Activated T-cell treated with anti-CD3 and anti-CD28 coated beads, Interleukin-2, amount 50 U/mL, for 24 hours (primary cell): ENCODE measurements around the gene TBC1D22A.

Source experiments
- DNase-seq: peaks from one replicate; pipeline ENCODE4 v3.0.0-alpha.2; 2020
- H3K27ac Mint-ChIP-seq: 2 replicates; pipeline ENCODE4 v1.8.0; 2020; ENCODE audit warnings: mild to moderate bottlenecking, mixed read lengths
- H3K27me3 Mint-ChIP-seq: 2 replicates; pipeline ENCODE4 v1.8.0; 2020; ENCODE audit warnings: mixed read lengths
- H3K36me3 Mint-ChIP-seq: 2 replicates; pipeline ENCODE4 v1.8.0; 2020; ENCODE audit warnings: low read depth, mixed read lengths
- H3K4me1 Mint-ChIP-seq: 2 replicates; pipeline ENCODE4 v1.8.0; 2020; ENCODE audit warnings: low read depth, mixed read lengths
- H3K4me3 Mint-ChIP-seq: 2 replicates; pipeline ENCODE4 v1.8.0; 2020; ENCODE audit warnings: mild to moderate bottlenecking, moderate library complexity, mixed read lengths
- H3K9me3 Mint-ChIP-seq: 2 replicates; pipeline ENCODE4 v1.8.0; 2020; ENCODE audit warnings: mixed read lengths

TBC1D22A gene

DNA sequence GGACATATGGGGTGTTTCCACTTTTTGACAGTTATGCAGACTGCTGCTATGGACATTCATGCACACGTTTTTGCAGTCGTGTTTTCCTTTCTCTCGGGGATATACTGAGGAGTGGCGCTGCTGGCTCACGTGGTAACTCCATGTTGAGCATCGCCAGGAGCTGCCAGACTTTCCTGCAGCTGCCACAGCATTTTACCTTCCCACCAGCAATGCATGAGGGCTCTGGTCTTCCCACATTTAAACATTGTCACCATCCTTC, 95.4 kb downstream of the TBC1D22A start:
- H3K27ac Mint-ChIP-seq, result no peak overlapping the region
- peaks cover 22% of the 10 kb centered on the region for H3K4me1 Mint-ChIP-seq

DNA sequence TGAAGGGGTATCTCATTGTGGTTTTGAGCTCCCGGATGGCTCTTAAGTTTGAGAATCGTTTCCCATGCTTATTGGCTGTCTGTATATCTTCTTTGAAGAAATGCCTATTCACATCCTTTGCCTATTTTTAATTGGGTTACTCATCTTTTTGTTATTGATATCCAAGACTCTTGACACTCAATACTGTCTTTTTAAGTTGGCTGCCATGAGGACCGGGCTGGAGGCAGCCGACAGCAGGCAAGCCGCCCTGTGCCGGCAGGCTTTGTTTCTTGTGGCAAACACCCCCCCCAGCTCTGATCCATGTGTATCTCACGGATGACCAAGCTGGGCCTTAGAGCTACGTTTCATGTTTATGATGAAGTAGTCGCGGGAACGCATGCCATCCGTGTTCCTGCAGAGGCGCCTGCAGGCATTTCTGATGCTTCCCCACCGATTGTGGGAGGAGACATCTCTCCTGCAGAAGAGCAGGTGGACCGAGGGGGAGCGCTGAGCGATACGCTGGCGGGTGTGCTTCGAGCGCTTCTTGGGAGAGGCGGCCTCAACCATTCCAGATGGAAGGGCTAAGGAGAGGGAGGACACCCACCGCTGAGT, 95.8 kb downstream of the TBC1D22A start:
- no peak for DNase-seq
- H3K9me3 Mint-ChIP-seq, result no peaks in the 10 kb centered on the region
- no peak overlapping the region for H3K27ac Mint-ChIP-seq
- peaks cover 19% of the 10 kb centered on the region for H3K36me3 Mint-ChIP-seq
- peaks cover 21% of the 10 kb centered on the region for H3K4me1 Mint-ChIP-seq
- no peak overlapping the region for H3K4me3 Mint-ChIP-seq
- H3K27me3 Mint-ChIP-seq, result no peaks in the 10 kb centered on the region

More for the DNA sequence above, 95.4 kb downstream of the TBC1D22A start:
- Mint-ChIP-seq H3K36me3 (peaks cover 20% of the 10 kb centered on the region), H3K4me3 (no peak overlapping the region), H3K9me3 (no peaks in the 10 kb centered on the region), H3K27me3 (no peaks in the 10 kb centered on the region)
- no peak for DNase-seq

DNA sequence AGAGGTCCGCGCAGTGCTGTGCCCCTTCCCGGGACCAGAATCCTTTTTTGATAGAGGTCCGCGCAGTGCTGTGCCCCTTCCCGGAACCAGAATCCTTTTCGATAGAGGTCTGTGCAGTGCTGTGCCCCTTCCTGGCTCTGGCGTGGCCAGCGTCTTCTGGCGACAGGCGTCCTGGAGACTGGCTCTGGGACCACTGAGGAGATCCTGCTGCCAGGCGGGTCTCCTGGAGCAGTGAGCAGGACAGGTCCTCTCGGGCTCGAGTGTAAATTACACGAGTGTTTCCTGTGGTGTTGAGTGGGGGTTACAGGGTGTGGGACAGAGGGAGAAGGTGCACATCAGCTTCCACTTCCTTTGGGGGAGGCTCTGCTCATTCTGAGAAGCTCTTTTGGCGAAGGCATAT, 98.1 kb downstream of the TBC1D22A start:
- H3K9me3 Mint-ChIP-seq, result no peaks in the 10 kb centered on the region
- no peak overlapping the region for H3K27ac Mint-ChIP-seq
- H3K4me3 Mint-ChIP-seq, result no peak overlapping the region
- peaks cover 7% of the 10 kb centered on the region for H3K4me1 Mint-ChIP-seq
- H3K36me3 Mint-ChIP-seq, result peaks cover 29% of the 10 kb centered on the region
- no peaks in the 10 kb centered on the region for H3K27me3 Mint-ChIP-seq
- no peak for DNase-seq

DNA sequence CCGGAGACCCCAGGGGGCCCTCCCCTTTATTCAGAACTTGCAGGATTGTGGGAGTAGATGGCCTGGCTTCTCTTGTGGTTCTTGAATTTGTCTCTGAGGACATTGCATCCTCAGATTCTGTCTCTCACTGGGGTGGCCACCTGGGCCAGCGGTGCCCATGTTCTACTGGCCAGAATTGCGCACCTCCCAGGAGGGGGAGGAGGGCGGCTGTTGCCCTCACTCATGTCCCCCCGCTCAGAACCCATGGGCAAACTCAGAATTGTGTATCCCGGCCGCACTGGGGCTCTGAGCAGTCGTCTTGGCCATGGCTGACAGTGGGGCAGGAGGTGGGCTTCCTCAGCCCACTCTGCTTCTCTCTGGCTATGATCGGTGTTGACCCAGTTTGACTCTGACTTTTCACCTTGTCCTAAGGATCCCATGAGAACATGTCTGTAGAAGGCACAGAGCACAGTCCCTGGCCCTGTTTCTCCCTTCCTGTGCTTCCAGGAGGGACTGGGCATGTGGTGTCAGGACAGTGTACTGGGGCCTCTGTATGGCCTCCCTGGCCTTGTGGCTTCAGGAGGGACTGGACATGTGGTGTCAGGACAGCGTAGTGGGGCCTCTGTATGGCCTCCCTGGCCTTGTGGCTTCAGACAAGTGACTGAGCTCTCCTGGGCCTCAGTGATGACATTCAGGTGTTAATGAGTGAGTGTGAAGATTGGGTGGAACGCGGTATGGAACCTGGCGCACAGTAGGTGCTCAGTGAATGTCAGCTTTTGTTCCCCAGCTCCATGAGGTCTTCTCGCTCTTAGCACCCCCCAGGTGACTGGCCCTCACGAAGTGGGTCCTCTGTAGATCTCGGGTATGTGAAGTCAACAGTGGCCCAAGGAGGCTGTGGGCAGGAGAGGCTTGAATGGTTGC, 99.3 kb downstream of the TBC1D22A start:
- H3K36me3 Mint-ChIP-seq, result peaks cover 40% of the 10 kb centered on the region
- H3K4me1 Mint-ChIP-seq, result peaks cover 7% of the 10 kb centered on the region
- no peaks in the 10 kb centered on the region for H3K9me3 Mint-ChIP-seq
- no peak overlapping the region for H3K4me3 Mint-ChIP-seq
- no peak for DNase-seq
- no peak overlapping the region for H3K27ac Mint-ChIP-seq
- H3K27me3 Mint-ChIP-seq, result no peaks in the 10 kb centered on the region

DNA sequence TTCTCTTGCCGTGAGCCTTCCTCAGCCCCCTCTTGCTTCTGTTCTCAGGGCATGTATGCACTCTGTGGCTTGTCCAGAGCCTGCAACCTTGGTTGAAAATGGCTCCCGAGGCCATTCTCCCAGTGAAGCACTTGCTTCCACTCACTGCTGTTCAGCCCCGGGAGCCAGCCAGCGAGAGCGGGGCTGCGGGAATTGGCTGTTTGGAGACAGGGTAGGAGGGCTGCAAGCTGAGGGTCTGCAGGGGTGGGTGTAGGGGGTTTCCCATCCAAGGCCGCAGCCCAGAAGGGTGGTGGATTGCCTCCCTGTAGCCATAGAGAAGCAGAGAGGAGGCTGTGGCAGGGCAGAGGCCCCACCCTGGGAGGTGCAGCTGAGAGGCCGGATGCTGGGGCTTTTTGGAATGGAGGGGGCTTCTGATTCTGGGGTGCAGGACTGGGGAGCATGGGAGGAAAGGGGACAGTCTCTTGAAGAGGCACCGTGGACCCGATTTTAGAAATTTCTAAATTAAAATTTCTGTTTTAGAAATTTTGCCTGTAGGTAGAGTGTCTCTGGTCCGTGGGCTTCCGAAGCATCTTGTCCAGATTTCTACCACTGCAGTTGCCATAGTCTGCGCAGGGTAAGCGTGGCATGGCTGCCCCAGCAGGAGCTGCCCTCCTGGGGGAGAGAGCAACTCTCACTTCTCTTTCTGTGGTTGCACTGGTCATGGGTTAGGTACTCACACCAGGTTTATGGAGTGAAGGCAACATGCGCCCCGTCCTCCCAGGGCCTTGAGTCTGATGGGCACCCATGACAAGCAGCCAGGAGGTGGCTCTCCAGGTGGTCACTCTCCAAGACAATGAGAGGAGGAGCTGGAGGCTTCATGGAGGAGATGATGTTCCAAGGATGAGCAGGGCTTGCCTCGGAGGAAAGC, 100.2 kb downstream of the TBC1D22A start:
- Mint-ChIP-seq H3K27me3 (no peaks in the 10 kb centered on the region), H3K9me3 (peaks cover 3% of the 10 kb centered on the region), H3K27ac (no peak overlapping the region), H3K4me1 (peaks cover 4% of the 10 kb centered on the region), H3K4me3 (no peak overlapping the region), H3K36me3 (peaks cover 49% of the 10 kb centered on the region)
- no peak for DNase-seq

DNA sequence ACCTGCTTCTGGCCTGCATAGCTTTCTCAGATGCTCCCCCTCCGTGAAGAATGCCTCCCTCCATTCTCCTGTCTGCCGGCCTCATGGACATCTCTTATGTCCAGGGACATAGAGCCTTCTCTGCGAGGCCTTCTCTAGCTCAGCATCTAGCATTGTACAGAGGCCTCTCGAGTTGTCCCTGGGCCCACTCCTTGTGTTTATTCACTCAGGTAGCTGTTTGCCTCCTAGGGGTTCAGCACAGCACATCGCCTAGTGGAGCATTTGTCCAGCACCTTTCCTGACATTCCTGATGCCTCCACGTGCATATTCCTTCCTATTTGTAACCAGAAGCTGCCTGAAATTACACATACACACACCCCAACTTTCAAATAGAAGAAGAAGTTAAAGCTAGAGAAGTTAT, 101.3 kb downstream of the TBC1D22A start:
- H3K4me1 Mint-ChIP-seq, result peaks cover 4% of the 10 kb centered on the region
- H3K9me3 Mint-ChIP-seq, result peaks cover 6% of the 10 kb centered on the region
- H3K27ac Mint-ChIP-seq, result no peak overlapping the region
- H3K27me3 Mint-ChIP-seq, result no peaks in the 10 kb centered on the region
- peaks cover 59% of the 10 kb centered on the region for H3K36me3 Mint-ChIP-seq
- no peak for DNase-seq
- H3K4me3 Mint-ChIP-seq, result no peak overlapping the region

DNA sequence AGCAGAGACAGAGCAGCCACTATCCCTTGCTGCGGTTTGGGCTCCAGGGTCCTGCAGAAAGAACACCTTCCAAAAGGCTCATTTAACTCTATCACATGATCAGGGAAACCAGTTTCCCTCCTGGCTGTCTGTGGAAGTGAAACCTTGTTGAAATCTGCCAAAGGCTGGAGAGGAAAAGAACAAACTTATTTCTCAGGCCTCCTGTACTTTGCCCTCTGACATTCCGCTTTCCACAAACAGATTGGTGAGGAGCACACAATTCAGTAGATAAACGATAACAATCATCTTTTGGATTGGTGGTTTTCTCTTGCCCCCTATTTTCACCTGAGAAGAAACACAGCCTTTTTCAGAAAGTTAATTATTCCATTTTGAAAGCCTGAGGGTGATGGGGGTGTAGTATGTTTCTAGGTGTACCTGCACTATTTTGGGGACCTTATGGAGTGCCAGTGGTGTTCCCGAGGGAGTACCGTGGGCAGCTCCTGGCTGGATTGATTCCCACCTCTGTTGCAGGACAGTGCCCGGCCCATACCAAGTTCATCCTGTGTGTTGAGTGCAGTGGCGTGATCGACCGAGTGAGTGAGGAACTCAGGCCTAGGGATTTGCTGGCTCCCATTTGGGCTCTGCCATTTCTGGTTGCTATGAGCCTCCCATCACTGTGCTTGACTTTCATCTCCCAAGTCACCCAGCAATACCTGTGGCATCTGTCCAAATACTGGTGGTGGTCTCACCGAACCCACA, 102.0 kb downstream of the TBC1D22A start:
- H3K4me3 Mint-ChIP-seq, result no peak overlapping the region
- no peak for DNase-seq
- H3K9me3 Mint-ChIP-seq, result peaks cover 12% of the 10 kb centered on the region
- H3K27ac Mint-ChIP-seq, result no peak overlapping the region
- peaks cover 4% of the 10 kb centered on the region for H3K4me1 Mint-ChIP-seq
- H3K27me3 Mint-ChIP-seq, result no peaks in the 10 kb centered on the region
- H3K36me3 Mint-ChIP-seq, result peaks cover 66% of the 10 kb centered on the region

DNA sequence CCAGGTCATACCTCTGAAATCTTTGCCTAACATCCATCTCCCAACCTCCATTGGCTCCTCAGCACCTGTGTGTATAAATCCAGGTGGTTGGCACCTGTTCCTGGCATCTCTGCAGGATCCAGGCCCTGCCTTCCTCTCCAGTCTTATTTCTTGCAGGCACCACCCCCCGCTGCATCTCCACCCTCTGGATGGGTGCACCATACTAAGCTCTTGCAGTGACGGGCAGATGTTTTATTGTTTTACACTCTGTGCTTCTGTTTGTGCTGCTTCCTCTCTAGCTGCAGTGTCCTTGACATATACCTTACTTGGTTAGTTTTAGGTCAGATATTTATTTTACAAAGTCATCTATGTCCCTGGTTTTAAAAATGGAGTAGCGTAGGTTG, 102.6 kb downstream of the TBC1D22A start:
- H3K4me1 Mint-ChIP-seq, result peaks cover 4% of the 10 kb centered on the region
- no peaks in the 10 kb centered on the region for H3K27me3 Mint-ChIP-seq
- no peak overlapping the region for H3K4me3 Mint-ChIP-seq
- H3K9me3 Mint-ChIP-seq, result peaks cover 15% of the 10 kb centered on the region
- peaks cover 71% of the 10 kb centered on the region for H3K36me3 Mint-ChIP-seq
- H3K27ac Mint-ChIP-seq, result no peak overlapping the region
- DNase-seq, result no peak

DNA sequence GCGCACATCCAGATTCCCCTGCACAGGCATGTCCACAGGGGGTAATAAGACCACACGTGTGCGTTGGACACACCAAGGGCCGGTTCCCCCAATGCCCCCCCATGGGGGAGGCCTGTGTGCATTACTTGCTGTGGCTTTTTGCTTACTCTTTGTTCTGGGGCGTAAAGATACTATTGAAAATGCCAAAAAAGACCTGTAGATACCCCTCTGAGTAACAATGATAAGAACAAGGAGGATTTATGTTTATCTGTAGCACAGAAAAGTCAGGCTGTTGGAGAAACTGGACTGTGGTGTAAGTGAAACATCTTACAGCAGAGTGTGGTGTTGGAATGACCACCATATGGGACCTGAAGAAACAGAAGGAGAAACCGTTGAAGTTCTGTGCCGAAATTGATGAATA, 103.2 kb downstream of the TBC1D22A start:
- Mint-ChIP-seq H3K27me3 (no peaks in the 10 kb centered on the region), H3K4me3 (no peak overlapping the region), H3K4me1 (peaks cover 4% of the 10 kb centered on the region), H3K9me3 (peaks cover 19% of the 10 kb centered on the region), H3K27ac (no peak overlapping the region), H3K36me3 (peaks cover 77% of the 10 kb centered on the region)
- no peak for DNase-seq

DNA sequence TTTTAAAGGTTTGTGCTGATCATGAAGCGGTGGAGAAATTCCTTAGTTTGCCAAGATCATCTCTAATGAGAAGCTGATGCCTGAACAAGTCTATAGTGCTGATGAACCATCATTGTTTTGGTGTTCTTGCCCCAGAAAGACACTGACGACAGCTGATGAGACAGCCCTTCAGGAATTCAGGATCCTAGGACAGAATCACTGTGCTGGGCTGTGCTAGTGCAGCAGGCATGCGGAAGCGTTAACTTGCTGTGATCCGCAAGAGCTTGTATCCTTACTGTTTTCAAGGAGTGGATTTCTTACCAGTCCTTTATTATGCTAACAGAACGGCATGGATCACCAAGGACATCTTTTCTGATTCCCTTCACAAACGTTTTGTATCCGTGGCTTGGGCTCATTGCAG, 104.1 kb downstream of the TBC1D22A start:
- no peaks in the 10 kb centered on the region for H3K27me3 Mint-ChIP-seq
- peaks cover 28% of the 10 kb centered on the region for H3K9me3 Mint-ChIP-seq
- no peak overlapping the region for H3K4me3 Mint-ChIP-seq
- peaks cover 87% of the 10 kb centered on the region for H3K36me3 Mint-ChIP-seq
- DNase-seq, result no peak
- H3K27ac Mint-ChIP-seq, result no peak overlapping the region
- H3K4me1 Mint-ChIP-seq, result peaks cover 4% of the 10 kb centered on the region

DNA sequence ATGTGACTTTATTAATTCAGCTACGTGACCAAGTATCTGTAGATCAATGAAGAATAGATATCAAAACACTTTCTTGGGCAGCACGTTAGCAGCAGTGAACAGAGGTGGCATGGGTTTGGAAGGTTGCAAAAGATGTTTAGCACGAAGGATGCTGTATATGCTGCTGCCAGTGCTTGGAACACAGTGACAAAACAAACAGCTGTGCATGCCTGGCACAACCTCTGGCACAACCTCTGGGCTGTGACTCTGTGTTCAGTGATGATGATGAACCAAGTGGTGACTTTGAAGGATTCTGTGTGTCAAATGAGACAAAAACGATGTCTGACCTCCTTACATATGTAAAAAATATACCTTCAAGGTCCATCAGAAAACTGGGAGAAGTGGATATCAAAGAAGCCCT, 104.7 kb downstream of the TBC1D22A start:
- peaks cover 85% of the 10 kb centered on the region for H3K36me3 Mint-ChIP-seq
- peaks cover 31% of the 10 kb centered on the region for H3K9me3 Mint-ChIP-seq
- H3K27ac Mint-ChIP-seq, result no peak overlapping the region
- no peak overlapping the region for H3K4me3 Mint-ChIP-seq
- no peak for DNase-seq
- peaks cover 3% of the 10 kb centered on the region for H3K4me1 Mint-ChIP-seq
- no peaks in the 10 kb centered on the region for H3K27me3 Mint-ChIP-seq

DNA sequence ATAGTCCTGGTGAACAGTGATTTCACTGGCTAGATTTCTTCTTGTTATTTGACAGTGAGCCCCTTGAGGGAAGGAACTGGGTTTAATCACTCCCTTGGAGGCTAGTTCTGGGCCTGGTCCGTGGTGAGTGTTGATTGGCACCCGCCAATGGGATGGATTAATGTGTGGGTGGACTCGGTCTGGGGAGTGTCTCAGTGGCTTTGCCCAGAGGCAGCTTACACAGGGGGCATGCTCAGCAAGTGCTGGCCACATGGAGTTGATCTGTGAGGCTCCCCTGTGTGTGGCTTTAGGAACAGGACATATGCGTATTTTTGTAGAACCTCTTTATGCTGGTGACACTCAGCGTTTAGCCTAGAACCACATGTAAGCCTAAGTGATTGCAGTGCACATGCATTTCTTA, 106.9 kb downstream of the TBC1D22A start:
- peaks cover 84% of the 10 kb centered on the region for H3K36me3 Mint-ChIP-seq
- H3K27me3 Mint-ChIP-seq, result no peaks in the 10 kb centered on the region
- H3K4me1 Mint-ChIP-seq, result peaks cover 6% of the 10 kb centered on the region
- no peak overlapping the region for H3K27ac Mint-ChIP-seq
- peaks cover 31% of the 10 kb centered on the region for H3K9me3 Mint-ChIP-seq
- DNase-seq, result no peak
- H3K4me3 Mint-ChIP-seq, result no peak overlapping the region

DNA sequence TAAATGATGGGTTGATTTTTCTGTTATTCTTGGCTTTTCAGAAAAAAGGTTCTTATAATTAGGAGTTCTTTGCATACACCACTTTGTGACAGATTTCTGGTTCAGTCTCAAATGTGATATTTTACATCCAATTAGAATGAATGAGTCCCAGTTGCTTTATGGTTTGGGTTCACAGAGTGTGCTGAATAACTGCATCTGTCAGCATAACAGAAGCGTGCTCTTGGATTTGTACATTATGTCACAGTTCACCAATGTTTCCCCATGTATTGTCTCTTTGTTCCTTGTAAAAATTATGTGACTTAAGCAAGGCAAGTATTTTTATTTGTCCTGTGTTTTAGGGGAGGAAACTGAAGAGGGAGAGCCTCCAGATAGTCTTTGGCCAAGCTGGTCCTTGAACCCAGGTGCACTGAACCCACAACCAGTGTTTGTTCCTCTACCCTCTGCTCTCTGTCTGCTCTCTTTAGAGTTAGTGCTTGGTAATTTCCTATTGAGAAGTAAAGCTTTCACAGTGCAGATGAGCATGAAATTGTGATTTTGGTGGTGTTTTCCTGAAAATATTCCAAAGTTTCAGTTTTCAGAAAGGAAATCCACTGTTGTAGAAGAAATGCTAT, 107.5 kb downstream of the TBC1D22A start:
- peaks cover 31% of the 10 kb centered on the region for H3K9me3 Mint-ChIP-seq
- peaks cover 9% of the 10 kb centered on the region for H3K4me1 Mint-ChIP-seq
- no peak for DNase-seq
- H3K27ac Mint-ChIP-seq, result no peak overlapping the region
- no peak overlapping the region for H3K4me3 Mint-ChIP-seq
- H3K27me3 Mint-ChIP-seq, result no peaks in the 10 kb centered on the region
- peaks cover 79% of the 10 kb centered on the region for H3K36me3 Mint-ChIP-seq

DNA sequence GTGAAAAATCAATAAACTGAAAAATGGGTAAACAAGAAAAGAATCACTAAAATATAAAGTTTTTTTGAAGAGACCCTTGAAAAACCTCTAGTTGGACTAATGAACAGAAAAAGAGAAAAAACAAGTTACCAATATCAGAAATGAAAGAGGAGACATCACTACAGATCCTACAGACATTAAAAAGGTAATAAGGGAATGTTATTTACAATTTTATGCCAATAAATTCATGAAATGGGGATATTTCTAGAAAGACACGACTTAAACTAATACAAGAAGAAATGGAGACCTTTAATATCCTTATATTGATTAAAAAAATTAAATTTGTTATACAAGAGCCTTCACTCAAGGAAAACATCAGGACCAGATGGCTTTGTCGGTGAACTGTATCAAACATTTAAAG, 109.4 kb downstream of the TBC1D22A start:
- H3K9me3 Mint-ChIP-seq, result peaks cover 31% of the 10 kb centered on the region
- peaks cover 15% of the 10 kb centered on the region for H3K4me1 Mint-ChIP-seq
- no peak overlapping the region for H3K27ac Mint-ChIP-seq
- no peaks in the 10 kb centered on the region for H3K27me3 Mint-ChIP-seq
- no peak for DNase-seq
- H3K4me3 Mint-ChIP-seq, result no peak overlapping the region
- peaks cover 64% of the 10 kb centered on the region for H3K36me3 Mint-ChIP-seq
